Mucosa of gallbladder (tissue), 1 donor: ENCODE measurements around the gene PMAIP1. TPM values are rescaled to one million over a fixed set of nuclear protein-coding genes. Genes with fewer than 3 reads are reported as not detected.
A peak's percentile ranks its signal among the peaks of the same experiment; 100 is the strongest.
"Not testable (repeated sequence)": the region's sequence is repeated elsewhere in the genome, so short reads cannot be mapped to it uniquely, and the experiment has no call there.

ENCODE experiments used
- DNase-seq: peaks from one replicate; pipeline ENCODE4 v3.0.0-alpha.2; 2020; ENCODE audit warnings: low spot score
- total RNA-seq: library from RNA; stranded (reverse); gene quantifications from one replicate; pipeline ENCODE4 v1.2.1, GENCODE V29; 2021
- donor health status: DM: no; HTN: no; CAD: no.

Gene PMAIP1
- 1.4 TPM for total RNA-seq

DNA sequence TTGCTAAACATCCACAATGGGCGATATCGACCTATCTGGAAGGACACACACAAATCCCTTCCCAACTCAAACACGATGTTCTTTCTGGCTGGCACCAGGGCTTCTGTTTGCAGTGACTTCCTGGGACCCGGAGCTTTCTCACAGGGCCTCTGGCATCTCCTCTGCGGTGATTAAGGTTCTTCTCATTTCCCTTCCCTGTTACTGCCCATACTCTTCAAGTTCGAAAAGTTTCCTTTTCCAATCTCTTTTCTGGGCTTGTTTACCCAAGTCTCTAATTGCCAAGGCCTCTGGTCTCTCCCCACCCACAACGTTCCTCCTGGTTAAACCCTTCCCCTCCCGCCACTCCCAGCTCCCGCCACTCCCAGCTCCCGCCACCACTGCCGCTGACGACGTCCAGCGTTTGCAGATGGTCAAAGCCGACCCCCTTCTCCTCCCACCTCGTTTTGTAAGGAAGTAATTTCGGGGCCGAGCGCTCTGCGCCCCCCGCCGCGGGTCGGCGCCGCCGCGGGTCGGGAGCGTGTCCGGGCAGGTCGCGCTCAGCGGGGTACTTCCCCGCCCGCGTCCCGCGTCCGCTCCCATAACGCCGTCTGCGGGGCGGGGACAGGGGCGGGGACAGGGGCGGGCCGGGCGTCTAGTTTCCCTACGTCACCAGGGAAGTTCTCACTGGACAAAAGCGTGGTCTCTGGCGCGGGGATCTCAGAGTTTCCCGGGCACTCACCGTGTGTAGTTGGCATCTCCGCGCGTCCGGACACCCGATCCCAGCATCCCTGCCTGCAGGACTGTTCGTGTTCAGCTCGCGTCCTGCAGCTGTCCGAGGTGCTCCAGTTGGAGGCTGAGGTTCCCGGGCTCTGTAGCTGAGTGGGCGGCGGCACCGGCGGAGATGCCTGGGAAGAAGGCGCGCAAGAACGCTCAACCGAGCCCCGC, at the start of gene PMAIP1:
Gene PMAIP1 (plus strand): TSS at position 699 of the 924 bp plus-strand sequence. CDS start 182 bp downstream, at position 881.
- peak; percentile 87 for DNase-seq

GRCh38 chr18:59851784-59852399, 47.9 kb upstream of the PMAIP1 start:
- no peak for DNase-seq

GRCh38 chr18:59852548-59852947, 47.2 kb upstream of the PMAIP1 start:
- DNase-seq = no peak

DNA sequence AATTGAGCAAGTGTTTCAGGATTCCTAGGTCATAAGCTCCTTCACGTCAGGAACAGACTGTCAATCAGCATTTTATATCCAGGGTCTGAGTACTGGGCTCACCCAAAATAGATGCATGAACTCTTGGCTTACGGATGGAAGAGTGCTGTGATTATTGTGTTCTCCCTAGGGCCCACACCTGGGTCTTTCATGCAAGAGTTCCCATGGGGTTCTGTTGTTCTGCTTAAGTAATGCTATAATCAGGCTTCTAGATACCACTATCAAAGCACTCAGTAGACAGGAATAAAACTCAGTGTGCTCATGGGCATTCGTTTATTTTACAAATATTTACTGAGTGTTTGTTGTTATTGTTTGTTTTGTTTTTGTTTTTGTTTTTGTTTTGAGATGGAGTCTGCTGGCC, 46.4 kb upstream of the PMAIP1 start:
- no peak for DNase-seq

DNA sequence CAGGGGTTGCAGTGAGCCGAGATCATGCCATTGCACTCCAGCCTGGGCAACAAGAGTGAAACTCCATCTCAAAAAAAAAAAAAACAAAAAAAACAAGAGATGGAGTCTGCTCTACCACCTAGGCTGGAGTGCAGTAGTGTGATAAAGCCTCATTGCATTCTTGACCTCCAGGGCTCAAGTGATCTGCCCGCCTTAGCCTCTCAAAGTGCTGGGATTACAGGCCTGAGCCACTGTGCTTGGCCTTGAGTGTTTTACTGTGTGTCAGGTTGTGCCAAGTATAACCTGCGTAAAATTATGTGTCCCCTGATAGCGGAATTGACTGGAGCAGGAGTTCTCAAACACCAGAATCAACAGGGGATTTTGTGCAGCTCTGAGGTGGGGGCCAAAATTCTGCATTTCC, 45.8 kb upstream of the PMAIP1 start:
- not testable (repeated sequence) for DNase-seq

DNA sequence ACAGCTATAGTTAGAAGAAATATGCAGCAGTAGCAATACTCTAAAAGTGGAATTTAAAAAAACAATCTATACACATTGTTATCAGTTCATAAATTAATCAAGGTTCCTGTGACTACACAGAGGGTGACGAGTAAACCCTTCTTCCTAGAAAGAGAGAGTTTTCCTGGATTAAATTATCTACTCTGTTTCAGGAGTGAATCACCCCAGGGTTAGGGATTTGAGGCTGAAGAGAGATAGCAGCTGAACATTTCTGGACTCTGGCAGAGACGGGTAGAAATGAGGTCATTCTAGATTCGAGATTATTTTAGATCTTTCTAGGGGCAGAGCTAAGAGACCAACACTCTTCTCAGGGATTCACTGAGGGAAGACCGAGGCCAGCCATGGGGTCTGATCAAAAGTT, 38.8 kb upstream of the PMAIP1 start:
- no peak for DNase-seq

- no peak for DNase-seq
Measured at GRCh38 chr18:59861963-59862819, 37.6 kb upstream of the PMAIP1 start.

DNA sequence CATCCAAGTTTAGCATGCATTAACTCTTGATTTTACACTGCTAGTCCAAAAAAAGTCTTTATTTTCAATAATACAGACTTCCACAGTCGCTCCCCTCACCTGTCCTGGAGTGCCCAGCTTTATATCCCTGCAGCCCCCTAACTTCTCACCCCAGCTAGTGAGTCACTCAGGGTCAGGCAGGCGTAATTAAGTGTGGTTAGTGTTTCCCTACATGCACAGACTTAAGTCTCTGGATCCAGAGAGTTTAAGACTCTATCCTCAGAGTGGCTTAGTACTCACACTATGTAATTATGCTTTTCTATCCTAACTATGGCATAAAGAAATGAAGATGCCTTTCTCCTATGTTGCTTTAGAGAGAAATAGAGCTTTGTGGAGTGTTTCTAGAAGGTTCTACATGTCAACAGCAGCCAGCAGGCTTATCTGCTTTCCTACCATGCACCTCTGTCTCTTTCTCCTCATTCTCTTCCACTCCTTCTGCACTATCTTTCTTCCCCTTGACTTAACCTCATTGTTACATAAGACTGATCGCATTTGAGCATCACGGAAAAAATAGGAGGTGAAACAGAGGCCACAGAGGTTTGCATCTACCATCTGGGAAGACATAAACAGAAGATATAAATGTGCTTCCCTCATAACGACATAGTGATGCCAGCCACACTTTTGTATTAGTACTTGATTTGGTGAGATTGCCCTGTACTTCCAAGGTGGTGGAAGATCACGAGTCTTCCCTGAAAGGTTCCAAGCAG, 34.4 kb upstream of the PMAIP1 start:
- no peak for DNase-seq

DNA sequence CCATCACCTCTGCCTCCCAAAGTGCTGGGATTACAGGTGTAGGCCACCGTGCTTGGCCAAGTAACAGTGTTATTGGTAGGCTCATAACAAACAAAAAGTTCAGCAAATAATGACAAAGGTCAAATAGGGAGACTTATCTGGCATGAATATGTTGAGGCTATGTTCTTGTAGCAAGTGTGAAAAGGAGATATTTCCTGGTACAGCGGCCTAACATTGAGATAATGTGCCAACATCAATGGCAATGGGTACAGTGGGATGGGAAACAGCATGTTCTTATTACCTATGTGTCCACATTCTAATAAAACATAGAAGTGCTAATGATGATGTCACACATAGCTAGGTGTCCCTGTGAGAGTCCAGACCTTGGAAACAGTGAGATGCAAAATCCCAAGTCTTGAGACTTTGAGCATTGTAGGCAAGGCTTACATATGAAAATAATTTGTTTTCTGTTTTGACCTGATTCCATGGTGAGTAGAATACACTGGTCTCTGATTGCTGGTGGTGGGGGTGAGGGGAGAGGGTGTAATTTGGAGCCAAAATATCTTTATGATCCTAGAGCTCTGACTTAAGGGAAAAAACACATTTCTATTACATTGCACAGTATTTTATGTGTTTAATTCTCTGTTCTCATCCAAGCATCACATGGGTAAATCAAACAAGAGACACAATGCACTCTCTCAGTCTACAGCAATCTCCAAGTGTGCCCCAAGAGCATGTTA, 33.1 kb upstream of the PMAIP1 start:
- DNase-seq = no peak

- no peak for DNase-seq
Measured at GRCh38 chr18:59867337-59868104, 32.3 kb upstream of the PMAIP1 start.

DNA sequence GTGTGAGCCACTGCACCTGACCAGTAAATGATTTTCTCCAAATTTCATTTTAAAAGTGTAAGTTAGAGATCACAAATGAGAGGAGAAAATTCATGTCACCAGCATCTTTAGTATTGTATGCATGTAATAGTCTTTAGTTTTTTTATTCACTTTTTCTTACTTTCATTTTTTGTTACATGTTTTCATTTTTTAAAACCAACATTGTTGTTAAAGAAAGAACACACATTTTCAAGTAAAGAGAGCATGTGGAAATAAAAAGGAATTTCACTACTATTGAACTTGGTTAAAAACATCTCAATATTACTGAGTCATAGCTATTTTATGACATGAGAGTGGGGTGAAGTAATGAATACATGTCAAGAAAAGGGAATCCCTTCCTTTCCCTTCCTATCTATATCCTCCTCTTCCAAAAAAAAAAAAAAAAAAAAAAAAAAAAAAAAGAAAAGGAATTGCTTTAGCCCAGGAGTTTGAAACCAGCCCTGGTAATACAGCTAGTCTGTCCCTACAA, 29.1 kb upstream of the PMAIP1 start:
- no peak for DNase-seq

- DNase-seq = no peak
Measured at GRCh38 chr18:59871711-59872362, 28.0 kb upstream of the PMAIP1 start.

- no peak for DNase-seq
Measured at GRCh38 chr18:59873641-59874040, 26.2 kb upstream of the PMAIP1 start.

GRCh38 chr18:59874166-59874565, 25.6 kb upstream of the PMAIP1 start:
- DNase-seq = no peak

DNA sequence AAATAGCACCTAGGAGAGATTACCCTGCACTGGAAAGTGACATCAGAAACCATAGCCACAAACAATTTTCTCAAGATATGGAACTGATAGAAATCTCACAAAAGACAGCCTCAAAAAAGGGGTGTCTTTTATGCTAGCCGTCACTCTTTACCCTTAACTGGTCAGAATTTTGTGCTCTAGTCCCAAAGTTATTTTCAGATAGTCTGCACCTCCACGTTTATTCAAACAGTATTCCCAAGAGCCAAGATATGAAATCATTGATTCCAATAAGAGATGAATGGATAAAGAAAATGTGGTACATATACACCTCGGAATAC, 23.5 kb upstream of the PMAIP1 start:
- no peak for DNase-seq

DNA sequence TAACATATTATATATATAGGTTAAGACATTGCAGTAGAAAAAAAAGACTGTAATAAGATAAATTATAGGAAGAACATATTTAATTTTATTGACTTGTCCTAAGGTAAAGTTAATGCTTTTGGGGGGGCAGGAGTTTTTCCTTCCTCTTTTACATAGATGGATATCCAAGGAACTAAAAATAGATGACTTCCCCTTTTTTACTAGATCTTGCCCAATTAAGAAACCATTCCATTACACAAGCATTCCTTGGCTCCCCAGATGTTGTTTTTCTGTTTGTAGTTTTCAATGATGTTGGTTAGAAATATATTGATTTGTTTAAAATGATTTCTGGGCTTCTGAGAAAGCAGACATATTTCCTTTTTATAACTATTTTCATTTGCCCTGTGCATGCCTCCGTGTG, 22.4 kb upstream of the PMAIP1 start:
- DNase-seq = no peak

DNA sequence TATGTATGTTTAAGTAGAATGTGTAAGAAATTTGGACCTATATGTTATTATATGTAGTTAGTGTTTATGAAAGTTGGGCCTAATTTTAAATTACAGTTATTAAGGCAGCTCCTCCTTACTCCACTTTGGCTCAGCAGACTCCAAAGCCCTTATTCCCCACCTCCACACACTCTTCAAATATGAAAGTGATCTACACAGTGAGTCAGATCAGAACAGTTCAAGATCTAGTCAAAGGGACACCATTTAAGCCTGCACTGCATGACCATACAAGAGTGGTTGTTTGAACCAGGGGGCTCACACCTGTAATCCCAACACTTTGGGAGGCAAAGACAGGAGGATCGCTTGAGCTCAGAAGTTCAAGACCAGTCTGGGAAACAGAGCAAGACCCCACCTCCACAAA, 21.2 kb upstream of the PMAIP1 start:
- no peak for DNase-seq

- peak; percentile 22 for DNase-seq
Measured at GRCh38 chr18:59881728-59882656, 17.8 kb upstream of the PMAIP1 start.
